Activated T-cell treated with anti-CD3 and anti-CD28 coated beads for 1 hour (primary cell): Measurements from ENCODE around the gene SSBP3.
"Not testable (repeated sequence)": the region's sequence is repeated elsewhere in the genome, so short reads cannot be mapped to it uniquely, and the experiment has no call there.

Experiments used
- DNase-seq: peaks from one replicate; pipeline ENCODE4 v3.0.0-alpha.2; 2020; ENCODE audit warnings: low read depth

The SSBP3 gene

DNA sequence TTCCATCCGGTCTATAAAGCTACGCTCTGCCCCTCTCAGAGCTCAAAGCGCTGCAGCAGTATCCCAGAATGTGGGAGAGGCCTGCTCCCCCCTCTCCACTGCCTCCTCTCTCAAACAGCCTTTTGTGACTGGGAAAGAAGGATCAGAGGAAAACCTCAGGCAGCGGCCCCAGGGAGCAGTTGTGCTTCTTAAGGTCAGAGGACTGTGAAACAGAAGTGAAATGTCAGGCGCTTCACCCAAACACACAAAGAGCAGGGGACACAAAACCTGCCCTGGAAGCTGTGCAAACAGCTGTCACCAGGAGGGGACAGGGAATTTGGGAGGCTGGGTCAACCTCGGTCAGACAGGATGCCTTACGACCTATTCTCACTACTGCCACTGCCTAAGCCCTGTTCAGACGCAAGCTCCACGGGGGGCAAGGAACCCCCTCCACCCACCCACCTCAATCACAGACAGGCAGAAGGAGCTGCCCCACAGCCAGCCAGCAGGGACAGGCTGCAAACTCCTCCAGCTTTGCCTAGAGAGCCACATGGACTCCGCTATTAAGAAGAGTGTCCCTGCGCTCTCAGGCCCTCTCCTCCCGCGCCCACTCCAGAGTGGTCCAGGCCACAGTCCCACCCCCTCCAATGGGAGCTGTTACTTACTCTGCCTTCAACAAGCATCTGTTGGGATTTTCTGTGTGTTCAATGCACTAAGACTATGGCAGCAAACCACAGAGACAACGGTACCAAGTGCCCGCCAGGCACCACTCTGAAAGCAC is 14.6 kb downstream of the SSBP3 start:
- DNase-seq = no peak

DNA sequence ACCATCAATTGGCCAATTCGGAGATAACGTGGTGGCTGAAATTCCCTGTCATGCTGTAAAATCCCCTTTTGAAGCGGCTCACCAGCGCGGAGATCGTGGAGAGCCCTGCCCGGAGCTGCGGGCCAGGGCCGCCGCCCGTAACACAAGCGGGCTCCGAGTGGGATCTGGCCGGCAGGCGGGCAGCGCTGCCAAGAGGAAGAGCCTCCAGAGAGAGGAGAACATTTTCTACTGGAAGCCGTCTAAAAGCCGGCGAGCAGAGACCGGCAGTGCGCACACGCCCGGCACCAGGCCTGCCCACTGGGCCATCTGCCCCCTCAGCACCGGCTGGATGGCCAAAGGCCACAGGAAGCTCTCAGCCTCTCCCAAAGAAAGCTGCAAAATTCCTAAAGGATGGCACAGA is 15.5 kb downstream of the SSBP3 start:
- no peak for DNase-seq

DNA sequence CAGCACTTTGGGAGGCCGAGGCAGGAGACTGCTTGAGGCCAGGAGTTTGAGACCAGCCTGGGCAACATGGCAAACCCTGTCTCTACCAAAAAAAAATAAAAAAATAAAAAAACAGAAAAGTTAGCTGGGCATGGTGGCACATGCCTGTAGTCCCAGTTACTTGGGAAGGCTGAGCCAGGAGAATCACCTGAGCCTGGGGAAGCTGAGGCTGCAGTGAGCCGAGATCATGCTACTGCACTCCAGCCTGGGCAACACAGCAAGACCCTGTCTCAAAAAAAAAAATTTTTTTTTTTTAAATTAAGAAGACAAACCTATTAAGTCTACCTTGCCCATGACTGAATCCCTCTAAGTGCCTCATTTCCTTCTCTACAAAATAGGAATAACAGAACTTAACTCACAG is 16.6 kb downstream of the SSBP3 start:
- DNase-seq = not testable (repeated sequence)

DNA sequence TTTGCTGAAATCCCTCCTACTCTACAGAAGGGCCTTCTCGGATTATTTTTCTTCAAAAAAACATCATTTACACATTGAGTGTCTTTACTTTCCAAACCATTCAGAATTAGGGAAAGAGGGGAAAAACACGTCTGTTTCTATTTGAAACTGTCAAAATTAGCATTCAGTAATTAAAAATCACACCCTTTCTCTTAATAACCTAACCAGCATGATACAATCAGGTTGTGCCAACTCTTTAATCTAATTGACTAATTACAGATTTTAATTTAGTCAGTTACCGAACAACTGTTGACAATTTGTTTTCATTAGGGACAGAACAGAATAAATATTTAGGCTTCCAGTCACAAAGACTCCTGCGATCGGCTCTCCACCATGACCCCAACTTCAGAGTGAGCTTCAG is 18.8 kb downstream of the SSBP3 start:
- DNase-seq = no peak

DNA sequence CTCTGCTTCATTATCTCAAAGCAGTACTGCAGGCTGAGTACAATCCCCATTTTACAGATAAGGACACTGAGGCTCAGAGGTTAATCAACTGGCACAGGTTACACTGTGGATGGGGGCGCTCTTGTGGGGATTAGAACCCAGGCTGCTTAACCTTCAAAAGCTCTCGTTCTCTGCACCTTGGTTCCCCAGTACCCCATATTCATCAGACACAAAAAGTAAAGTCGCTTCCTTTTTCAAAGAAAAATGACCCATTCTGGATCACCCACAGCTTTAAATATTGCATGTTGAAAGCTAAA is 20.5 kb downstream of the SSBP3 start:
- DNase-seq = no peak

DNA sequence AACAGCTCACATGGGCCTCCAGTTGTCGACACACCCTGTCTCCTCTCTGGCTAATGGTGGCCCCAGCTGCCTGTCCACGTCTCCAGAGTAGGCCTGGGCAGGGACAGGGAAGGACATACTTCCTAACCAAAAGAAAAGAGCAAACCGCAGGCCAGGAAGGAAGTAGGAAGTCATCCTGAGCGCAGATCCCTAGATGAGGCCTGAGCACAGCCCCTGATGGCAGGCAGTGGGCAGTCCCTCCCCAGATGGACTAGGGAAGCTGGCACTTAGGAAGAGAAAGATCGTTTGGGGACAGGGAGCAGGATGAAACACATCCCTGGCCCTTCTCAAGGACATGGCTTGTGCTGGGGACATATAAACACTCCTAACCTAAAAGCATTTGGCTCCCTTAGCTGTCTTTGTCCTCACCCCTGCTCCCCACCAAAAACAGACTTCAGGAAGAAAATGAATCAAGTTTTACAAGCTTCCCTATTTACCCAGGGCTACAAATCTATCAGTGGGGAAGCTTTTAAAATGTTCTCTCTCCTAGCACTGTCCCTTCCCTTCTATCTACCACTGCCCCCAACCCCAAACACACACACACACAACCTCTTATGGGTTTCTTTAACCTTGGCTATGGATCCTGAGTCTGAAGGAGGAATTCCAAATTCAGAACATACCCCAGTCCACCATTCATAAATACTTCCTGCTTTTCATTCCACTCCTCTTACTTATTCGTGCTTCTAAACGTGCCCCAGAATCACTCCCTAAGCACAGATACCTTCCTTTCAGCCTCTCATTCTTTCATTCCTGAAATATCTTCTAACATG is 21.1 kb downstream of the SSBP3 start:
- no peak for DNase-seq

DNA sequence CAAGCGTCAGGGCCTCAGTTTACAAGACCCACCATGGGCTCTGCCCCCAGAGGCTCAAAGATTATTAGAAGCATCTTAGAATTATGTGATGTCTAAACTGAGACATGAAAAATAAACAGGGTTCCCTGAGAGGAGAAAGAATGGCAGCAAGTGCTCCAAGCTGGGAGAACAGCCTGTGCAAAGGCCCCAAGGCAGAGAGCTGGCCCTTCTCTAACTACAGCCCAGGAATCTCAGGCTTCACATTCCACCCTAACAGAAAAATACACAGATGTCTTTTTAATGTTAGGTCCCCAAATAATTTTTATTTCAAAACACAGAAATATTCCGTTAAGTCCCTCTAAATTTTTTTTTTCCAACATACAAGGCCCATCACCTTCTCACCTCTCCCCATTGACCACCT is 21.7 kb downstream of the SSBP3 start:
- no peak for DNase-seq

DNA sequence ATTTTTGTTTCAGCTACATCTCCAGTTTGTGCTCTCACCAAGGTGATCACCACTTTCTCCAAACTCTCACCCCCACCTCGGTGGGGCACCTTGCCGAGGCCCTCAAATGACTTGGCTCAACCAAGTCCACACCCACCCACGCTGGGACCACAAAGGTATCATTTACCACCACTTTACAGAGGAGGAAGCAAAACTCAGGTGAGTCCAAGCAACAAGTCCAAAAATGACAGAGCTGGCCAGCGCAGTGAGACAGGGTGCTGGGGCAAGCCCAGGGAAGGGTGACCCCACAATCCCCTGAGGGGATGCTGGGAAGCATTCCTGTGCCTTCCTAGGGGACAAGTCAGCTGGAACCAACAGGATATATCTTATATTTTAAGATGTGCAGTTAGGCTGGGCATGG is 24.7 kb downstream of the SSBP3 start:
- DNase-seq = no peak

DNA sequence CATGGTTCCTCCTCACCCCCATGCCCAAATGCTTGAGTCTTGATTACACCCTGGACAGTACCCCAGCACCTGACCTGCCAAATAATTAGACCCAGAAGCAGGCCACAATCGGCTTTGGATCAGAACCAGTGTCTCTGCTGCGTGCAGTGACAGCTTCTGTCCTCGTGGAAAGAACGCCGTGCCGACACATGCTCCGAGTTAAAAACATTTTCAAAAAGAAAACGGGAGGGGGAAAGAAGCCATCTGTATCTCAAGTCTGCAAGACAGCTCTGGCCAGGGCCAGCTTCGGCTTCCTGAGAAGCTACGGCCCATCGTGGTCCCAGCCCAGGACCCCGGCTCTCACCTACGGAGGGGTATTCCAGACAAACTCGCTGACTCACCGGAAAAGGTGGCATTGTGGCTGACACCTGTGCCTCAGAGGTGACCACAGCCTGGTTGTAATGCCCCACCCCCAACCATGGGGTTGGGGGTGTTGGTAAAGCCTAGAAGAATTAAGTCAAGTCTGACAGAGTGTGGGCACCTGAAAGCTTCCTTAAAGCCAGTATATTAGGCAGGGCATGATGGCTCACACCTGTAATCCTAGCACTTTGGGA is 25.8 kb downstream of the SSBP3 start:
- no peak for DNase-seq

DNA sequence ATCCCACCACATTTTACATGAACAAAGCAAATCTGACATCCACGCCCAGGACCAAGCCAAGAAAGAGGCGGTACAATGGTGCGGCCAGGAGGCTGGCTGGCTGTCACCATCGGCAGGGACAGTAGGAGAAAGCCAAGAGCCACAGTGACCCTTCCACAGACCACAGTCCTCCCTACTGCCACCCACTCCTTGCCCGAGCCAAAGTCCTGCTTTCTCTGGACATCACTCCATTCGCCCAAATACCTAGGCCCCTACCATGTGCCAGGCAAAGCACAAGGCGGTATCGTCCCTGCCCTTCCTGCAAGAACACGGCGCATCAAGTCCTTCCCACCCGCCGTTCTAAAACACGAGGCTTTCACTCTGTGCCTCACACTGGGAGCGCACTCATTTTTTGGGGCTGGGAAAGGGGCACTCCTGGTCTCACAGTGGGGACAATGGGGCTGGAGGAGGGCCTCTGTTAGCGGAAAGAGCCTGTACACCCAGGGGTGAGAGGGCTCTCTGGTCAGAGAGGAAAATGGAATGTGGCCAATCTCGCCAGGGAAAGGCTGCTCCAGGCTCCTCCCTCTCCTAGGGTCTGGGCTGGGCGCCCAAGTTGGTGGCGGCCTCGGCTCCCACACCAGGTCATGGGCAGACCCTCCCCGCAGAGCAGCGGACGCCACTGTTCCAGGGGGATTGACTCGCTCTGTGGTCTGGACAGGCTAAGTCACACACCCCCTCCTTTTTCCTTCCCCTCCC is 26.5 kb downstream of the SSBP3 start:
- no peak for DNase-seq

DNA sequence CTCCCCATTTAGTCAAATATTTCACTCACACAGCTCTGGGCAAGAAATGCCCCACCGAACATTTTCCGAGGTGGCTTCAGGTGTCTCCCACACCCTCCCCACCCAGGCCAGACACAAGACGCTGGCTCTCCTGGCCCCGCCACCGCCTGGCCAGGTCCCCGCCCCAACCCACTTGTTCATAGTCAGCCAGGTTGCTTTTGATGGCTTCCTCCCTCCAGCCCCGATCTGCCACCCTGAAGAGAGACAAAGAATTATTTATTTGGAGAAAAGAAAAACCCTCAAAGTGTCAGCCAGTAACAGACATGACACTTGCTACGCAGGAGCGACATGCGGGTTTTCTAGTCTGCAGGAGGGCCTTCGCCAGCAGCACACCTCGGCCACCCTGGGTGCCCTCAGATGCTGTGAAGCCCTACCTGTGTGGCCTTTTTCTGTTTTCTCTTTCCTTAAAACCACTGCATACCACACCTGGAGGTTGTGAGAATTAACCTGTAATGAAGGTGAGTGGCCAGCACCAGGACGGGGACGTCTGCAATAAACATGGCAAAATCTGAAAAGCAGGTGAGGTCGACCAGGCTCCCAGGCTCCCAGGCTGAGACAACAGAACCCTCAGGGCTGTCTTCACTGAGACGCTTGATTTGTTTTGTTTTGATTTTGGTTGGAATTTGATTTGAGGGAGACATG is 27.2 kb downstream of the SSBP3 start:
- no peak for DNase-seq

DNA sequence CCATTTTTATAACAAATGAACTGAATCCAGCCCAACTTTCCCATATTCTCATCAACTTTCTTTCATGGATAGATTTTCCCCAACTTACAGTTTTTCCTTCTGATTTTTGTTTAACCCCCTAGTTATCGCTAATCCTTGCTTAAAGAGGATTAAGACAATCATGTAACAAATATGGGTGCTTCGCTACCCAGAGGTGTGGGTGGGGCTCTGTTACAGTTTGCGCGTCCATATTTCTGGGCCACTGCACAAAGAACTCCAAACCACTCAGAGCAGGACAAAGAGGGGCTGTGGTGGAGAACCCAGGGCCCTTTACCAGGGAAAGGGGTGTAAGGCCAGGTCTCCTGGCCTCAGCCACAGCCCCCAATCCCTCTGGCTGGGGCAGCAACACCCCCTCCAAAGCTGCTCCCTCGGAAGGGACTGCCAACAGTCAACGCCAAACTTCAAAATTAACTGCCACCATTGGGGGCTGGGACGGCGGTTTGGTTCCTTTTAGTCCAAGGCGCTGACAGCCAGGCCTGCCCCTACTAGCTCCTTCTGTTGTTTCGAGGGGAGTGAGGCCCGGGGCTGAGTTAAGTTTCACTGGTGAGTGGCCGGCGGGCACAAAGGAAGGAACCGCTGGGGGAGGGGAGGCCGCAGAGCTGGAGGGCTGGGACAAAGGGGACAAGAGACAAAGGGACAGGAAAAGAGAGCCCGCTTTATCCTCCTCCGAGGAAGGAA is 27.9 kb downstream of the SSBP3 start:
- DNase-seq = no peak

DNA sequence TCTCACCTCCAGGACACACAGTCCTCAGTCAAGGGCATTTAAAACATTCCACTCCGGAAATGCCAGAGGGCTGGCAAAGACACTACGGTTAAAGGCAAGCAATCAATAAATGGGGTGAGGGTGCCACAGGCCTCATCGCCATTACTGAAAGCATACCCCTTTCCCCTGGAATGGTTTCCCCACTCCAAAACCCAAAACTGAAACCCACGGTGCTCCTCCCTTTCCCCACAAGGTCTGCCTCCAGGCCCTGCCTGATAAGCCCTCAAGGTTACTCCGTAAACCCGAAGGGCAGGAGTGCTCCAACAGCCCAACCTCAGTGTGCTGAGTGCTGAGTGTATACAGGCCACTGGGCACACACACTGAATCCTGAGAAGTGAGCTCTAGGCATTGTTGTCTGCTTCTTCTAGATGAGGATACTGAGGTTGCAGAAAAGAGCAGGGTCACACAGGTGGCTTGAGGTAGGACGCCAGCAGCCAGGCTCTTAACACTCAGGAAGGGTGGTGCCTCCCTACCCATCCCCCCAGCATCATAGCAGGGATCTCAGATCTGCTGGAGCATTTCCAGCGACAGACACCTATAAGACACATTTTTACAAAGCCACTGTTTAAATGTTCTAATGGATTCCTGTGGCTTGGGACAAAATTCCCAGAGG is 29.0 kb downstream of the SSBP3 start:
- no peak for DNase-seq

DNA sequence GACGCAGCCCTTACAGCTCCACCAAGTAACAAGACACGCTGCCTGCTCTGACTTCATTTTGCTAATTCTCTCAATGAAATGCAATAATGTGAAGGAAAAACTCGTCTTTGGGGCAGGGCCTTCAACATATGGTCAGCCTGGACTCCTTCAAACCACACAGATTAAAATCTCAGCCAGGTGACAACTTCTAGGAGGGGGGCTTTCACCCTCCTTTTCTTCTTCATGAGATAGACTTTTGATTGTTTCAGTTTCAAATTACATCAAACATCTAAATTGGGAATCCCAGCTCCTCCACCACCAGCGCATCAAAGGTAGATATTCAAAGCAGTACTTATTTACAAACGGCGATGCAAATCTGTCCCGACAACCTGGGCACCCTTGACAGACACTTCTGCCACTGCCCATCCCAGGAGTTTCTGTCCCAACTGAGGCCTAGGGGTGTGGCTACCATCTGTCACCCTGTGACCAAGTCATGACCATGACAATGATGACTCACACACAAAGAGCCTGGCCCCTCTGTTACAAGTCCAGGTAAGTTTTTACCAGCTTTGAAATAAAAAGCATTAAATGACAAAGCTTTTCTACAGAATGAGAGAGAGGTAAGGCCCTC is 29.7 kb downstream of the SSBP3 start:
- DNase-seq = no peak

DNA sequence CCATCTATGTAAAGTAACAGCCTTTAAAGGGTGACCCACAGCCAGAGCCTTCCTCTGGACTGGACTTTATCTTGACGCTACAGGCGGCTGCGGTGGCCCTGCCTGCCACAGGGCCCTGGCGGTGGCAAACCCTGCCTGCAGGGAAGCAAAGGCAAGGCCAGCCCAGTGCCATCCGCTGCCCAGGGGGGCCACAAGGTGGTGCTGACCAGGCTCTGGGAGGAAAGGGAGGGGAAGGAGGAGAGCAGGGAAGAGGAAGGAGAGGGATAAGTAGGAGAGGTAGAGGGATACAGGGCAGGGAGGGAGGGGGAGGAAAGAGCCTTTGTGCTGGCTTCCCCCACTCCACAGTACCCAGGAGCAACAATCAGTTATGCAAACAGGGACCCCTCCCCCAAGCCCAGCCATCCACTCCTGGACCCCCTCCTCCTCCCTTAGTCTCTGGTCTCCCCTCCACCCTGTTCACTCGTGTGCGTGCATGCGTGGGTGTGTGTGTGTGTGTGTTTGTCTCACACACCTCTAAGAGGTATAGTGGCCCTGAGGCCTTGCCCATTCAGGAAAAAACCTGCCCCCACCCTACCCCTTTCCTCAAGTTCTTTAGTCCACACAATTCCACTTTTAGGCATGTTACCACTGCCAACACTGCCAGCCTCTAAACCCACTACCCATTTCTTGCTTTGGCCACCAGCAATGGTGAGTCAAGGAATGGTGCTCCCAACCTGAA is 30.3 kb downstream of the SSBP3 start:
- no peak for DNase-seq

DNA sequence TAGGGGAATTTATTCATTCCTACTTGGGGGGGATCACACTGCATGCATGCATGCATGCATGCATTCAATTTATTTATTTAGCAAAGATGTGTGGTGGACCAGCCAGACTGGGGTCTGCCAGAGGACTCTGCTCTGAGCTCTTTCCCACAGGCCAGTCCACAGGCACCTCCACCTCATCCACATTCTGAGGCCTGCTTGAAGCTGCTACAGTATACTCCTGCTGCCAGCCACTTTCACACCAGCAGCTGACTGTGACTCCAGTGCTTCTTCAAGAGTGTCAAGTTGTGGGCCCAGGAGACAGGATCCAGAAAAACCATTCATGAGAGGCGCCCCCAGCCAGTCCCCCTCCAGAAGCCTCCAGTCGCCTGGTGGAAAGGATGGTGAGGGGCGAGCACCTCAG is 30.9 kb downstream of the SSBP3 start:
- no peak for DNase-seq

DNA sequence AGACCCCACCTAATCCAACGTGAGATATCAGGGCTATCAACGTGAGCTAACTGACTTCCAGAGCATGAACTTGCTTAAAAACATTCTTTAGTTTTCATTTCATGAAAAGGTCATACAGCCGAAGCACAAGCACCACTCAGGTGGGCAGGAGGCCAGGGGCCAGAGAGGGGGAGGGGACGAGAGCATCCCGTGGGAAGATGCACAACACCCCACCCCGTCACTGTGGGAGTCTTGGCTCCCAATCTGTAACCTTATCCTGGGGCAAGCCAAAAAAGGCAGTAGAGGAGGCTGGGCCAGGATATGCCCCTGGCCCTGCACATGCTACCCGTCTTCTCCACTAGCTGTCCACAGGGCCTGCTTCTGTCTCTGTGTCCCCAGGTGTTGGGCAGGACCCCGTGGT is 31.4 kb downstream of the SSBP3 start:
- DNase-seq = no peak

DNA sequence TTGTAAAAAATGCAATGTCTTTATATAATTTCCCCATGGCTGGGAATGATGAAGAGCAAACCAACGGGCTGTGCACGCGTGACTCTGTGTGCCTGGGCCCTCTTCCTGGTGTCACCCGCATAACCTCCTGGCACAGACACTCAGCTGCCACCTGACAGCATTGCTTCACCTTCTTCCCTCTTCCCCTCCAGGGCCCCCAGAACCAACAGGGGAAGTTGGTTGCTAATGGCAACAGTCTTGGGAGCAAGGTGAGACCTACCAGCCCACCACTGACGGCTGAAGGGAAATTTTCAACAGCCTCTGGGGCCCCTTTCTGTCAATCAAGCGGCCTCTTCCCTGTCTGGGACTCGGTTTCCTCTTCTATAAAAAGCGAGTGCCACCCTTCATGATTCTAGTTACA is 33.2 kb downstream of the SSBP3 start:
- no peak for DNase-seq

DNA sequence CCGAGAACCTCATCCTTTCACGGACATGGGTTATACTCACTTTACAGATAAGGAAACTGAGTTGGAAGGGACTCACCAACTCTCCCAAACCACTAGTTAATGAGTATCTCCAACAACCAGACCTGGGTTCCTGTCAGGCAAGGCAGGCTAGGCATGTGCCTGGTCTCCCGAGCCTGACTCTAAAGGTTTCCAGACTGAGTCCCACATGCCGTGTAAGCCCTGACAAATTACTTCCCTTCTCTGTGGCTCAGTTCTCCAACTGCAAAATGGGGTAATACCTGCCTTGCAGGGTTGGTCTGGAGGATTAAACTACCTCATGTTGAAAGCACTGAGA is 34.3 kb downstream of the SSBP3 start:
- DNase-seq = no peak
